NB4 (cell line): ENCODE results near the gene CHRD.

Experiments
- POLR2A ChIP-seq: IDR thresholded peaks from 2 replicates; pipeline ENCODE4 v1.6.1; 2011; ENCODE audit warnings: mild to moderate bottlenecking; ENCODE audit not compliant: insufficient read length; ENCODE audit errors: extremely low read depth
- TF ChIP-seq, protein P1 (sequence below): IDR thresholded peaks from one replicate; pipeline ENCODE4 v1.5.1; 2012; ENCODE audit warnings: low read depth, low read length
- TF ChIP-seq, protein P2 (sequence below): IDR thresholded peaks from 2 replicates; pipeline ENCODE4 v1.6.1; 2011; ENCODE audit warnings: low read depth, low read length

DNA sequence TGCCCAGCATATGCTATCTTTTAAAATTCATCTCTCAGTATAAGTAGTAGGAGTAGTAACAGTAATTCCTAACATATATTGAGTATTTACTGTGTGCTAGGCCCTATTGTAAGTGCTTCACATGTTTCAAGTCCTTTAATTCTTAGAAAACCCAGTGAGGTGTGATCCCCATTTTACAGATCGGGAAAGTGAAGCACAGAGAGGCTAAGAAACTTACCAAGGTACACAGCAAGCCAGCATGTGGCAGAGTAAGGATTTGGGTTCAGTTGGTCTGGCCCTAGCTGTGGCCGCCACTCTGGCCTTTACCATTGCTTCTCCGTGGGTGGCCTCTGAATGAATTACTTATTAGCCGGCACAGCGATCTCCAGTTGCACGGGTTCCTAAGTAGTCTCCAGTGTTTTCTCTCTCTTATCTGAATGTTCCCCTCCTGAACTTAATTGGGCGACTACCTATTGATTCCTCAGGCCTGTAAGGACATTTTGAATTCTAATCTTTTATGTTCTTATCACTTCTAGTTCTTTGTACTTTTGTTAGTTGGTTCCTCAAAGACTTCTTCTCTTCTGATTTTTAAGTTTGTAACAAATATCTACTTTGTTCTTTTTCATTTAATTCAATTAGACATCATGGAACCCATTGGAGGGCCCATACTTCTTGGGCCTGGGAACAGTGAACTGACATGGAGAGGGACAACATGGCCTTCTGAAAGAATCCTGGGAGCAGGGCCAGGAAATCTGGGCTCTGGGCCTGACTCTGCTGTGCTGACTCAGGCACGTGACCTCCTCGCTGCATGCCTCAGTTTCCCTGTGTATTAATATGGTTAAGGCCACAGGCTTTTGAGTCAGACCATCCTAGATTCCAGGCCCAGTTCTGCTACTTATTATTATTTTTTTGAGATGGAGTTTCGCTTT, 30.0 kb upstream of the CHRD start:
- TF ChIP-seq, protein P1, sequence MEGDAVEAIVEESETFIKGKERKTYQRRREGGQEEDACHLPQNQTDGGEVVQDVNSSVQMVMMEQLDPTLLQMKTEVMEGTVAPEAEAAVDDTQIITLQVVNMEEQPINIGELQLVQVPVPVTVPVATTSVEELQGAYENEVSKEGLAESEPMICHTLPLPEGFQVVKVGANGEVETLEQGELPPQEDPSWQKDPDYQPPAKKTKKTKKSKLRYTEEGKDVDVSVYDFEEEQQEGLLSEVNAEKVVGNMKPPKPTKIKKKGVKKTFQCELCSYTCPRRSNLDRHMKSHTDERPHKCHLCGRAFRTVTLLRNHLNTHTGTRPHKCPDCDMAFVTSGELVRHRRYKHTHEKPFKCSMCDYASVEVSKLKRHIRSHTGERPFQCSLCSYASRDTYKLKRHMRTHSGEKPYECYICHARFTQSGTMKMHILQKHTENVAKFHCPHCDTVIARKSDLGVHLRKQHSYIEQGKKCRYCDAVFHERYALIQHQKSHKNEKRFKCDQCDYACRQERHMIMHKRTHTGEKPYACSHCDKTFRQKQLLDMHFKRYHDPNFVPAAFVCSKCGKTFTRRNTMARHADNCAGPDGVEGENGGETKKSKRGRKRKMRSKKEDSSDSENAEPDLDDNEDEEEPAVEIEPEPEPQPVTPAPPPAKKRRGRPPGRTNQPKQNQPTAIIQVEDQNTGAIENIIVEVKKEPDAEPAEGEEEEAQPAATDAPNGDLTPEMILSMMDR = no peak
- TF ChIP-seq, protein P2, sequence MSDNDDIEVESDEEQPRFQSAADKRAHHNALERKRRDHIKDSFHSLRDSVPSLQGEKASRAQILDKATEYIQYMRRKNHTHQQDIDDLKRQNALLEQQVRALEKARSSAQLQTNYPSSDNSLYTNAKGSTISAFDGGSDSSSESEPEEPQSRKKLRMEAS = no peak
- no peak for TF ChIP-seq POLR2A
